OCI-LY1 (cell line): ENCODE data around the gene INTS7.
"Not testable (repeated sequence)": the region's sequence is repeated elsewhere in the genome, so short reads cannot be mapped to it uniquely, and the experiment has no call there.

ENCODE experiments used
- H2AFZ ChIP-seq: fragments of 200-600 bp; sonication (generic), shearing (Covaris generic); 2 replicates; pipeline ENCODE4 v1.6.0; 2014; ENCODE audit warnings: antibody characterized with exemption, mild to moderate bottlenecking, low read length
- H3F3A ChIP-seq: fragments of 200-600 bp; sonication (generic), shearing (Covaris generic); 2 replicates; pipeline ENCODE4 v1.6.0; 2014; ENCODE audit warnings: mild to moderate bottlenecking, antibody characterized with exemption, low read length, moderate library complexity; ENCODE audit not compliant: insufficient read depth
- H3K27ac ChIP-seq: fragments of 200-600 bp; sonication (generic); 2 replicates; pipeline ENCODE4 v1.5.1; 2014; ENCODE audit warnings: low read length, mixed run types, mild to moderate bottlenecking, low read depth; ENCODE audit not compliant: poor library complexity, severe bottlenecking
- H3K27me3 ChIP-seq: fragments of 200-600 bp; sonication (generic); 2 replicates; pipeline ENCODE4 v1.6.0; 2014; ENCODE audit warnings: antibody characterized with exemption, mild to moderate bottlenecking, low read length, moderate library complexity; ENCODE audit not compliant: insufficient read depth
- H3K36me3 ChIP-seq: fragments of 200-600 bp; sonication (generic); 2 replicates; pipeline ENCODE4 v1.6.1; 2014; ENCODE audit warnings: mild to moderate bottlenecking, antibody characterized with exemption, low read length, moderate library complexity, mixed read lengths; ENCODE audit not compliant: insufficient read depth
- H3K4me1 ChIP-seq: fragments of 200-600 bp; sonication (generic); 2 replicates; pipeline ENCODE4 v1.5.1; 2014; ENCODE audit warnings: mild to moderate bottlenecking, low read length, moderate library complexity; ENCODE audit not compliant: insufficient read depth, severe bottlenecking
- H3K4me2 ChIP-seq: fragments of 200-600 bp; sonication (generic), shearing (Covaris generic); 2 replicates; pipeline ENCODE4 v1.6.1; 2014; ENCODE audit warnings: low read length
- H3K4me3 ChIP-seq: fragments of 200-600 bp; sonication (generic); 2 replicates; pipeline ENCODE4 v1.5.1; 2014; ENCODE audit warnings: low read length, low read depth, mild to moderate bottlenecking, mixed read lengths; ENCODE audit not compliant: poor library complexity, severe bottlenecking
- H3K79me2 ChIP-seq: fragments of 200-600 bp; shearing (Covaris generic); 2 replicates; pipeline ENCODE4 v1.6.1; 2016; ENCODE audit warnings: mixed run types, low read length, mixed read lengths; ENCODE audit not compliant: insufficient read depth
- H3K9ac ChIP-seq: fragments of 200-600 bp; sonication (generic), shearing (Covaris generic); 2 replicates; pipeline ENCODE4 v1.6.1; 2014; ENCODE audit warnings: mild to moderate bottlenecking, low read length, mixed read lengths
- H3K9me2 ChIP-seq: fragments of 200-600 bp; sonication (generic), shearing (Covaris generic); 2 replicates; pipeline ENCODE4 v1.6.1; 2014; ENCODE audit warnings: low read depth, mild to moderate bottlenecking, low read length, mixed read lengths
- H3K9me3 ChIP-seq: fragments of 200-600 bp; shearing (Covaris generic); 2 replicates; pipeline ENCODE4 v1.6.1; 2014; ENCODE audit warnings: low read length, mixed read lengths
- H4K20me1 ChIP-seq: fragments of 200-600 bp; sonication (generic), shearing (Covaris generic); 2 replicates; pipeline ENCODE4 v1.6.0; 2016; ENCODE audit warnings: mild to moderate bottlenecking, low read length; ENCODE audit not compliant: insufficient read depth
- EZH2 ChIP-seq: fragments of 200-600 bp; sonication (generic), shearing (Covaris generic); IDR thresholded peaks from 2 replicates; pipeline ENCODE4 v1.8.0; 2017; ENCODE audit warnings: borderline replicate concordance, mixed run types, mild to moderate bottlenecking, antibody characterized with exemption, low read length, moderate library complexity, mixed read lengths
- TF ChIP-seq, protein P1 (sequence below): fragments of 200-600 bp; sonication (generic), shearing (Covaris generic); IDR thresholded peaks from 2 replicates; pipeline ENCODE4 v1.5.1; 2017; ENCODE audit warnings: mild to moderate bottlenecking, antibody characterized with exemption, low read length, moderate library complexity, mixed read lengths

INTS7 gene

DNA sequence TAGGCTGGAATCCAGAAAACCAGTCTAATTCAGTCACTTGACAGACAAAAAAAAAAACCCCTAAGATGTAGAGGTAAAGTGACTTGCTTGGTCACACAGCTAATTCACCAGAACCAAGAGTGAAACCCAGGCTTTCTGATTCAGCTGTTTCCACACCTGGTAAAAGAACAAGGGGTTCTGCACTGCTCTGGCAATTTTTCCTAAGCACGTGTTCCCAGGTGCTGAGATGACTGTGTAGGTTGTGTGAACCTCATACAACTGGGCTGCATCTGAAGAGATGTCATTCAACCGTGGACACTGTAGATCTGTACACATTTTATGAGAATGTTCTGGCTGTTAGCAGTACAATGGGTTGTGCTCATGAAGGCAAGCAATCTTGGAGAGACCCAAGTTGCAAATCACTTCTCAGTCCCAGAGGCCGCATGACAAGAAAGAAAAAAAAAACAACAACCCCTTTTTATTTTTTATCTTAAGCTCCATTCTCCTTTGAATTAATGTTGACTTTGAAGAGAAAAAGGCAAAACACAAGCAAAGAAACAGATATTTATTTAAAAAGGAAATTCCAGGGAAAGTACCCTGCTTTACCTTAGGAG, 95.4 kb downstream of the INTS7 start:
- H2AFZ ChIP-seq, result no peak overlapping the region
- H3K27ac ChIP-seq, result peak overlapping the region; percentile 16
- H3K4me3 ChIP-seq, result no peak overlapping the region
- no peaks in the 10 kb centered on the region for H3K79me2 ChIP-seq
- H3K27me3 ChIP-seq, result no peaks in the 10 kb centered on the region
- no peak overlapping the region for H3K9ac ChIP-seq
- H3K9me2 ChIP-seq, result no peaks in the 10 kb centered on the region
- no peaks in the 10 kb centered on the region for H4K20me1 ChIP-seq
- peaks cover 11% of the 10 kb centered on the region; the same call in 1 of the 2 replicates for H3K36me3 ChIP-seq
- no peak overlapping the region for H3K4me2 ChIP-seq
- no peaks in the 10 kb centered on the region for H3F3A ChIP-seq
- H3K9me3 ChIP-seq, result no peaks in the 10 kb centered on the region
- TF ChIP-seq EZH2, result no peak
- TF ChIP-seq, protein P1, sequence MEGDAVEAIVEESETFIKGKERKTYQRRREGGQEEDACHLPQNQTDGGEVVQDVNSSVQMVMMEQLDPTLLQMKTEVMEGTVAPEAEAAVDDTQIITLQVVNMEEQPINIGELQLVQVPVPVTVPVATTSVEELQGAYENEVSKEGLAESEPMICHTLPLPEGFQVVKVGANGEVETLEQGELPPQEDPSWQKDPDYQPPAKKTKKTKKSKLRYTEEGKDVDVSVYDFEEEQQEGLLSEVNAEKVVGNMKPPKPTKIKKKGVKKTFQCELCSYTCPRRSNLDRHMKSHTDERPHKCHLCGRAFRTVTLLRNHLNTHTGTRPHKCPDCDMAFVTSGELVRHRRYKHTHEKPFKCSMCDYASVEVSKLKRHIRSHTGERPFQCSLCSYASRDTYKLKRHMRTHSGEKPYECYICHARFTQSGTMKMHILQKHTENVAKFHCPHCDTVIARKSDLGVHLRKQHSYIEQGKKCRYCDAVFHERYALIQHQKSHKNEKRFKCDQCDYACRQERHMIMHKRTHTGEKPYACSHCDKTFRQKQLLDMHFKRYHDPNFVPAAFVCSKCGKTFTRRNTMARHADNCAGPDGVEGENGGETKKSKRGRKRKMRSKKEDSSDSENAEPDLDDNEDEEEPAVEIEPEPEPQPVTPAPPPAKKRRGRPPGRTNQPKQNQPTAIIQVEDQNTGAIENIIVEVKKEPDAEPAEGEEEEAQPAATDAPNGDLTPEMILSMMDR, result no peak
- H3K4me1 ChIP-seq, result peaks cover 22% of the 10 kb centered on the region

DNA sequence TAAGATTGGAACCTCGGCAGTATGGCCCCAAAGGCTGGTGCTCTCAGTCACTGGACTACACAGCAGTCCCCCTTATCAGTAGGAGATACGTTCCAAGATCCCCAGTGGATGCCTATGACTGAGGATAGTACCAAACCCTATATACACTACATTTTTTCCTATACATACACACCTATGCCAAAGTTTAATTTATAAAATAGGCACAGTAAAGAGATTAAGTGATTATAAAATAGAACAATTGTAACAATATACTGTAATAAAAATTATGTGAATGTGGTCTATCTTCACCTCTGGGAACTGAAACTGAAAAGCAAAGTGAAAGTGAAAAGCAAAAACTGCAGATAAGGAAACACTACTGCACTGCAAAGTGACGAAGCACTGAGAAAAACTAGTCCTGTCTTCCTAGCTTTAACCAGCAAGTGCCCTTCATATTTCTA, 96.8 kb downstream of the INTS7 start:
- H3K27ac ChIP-seq, result no peak overlapping the region
- no peaks in the 10 kb centered on the region for H3K27me3 ChIP-seq
- no peak for TF ChIP-seq EZH2
- TF ChIP-seq, protein P1, result no peak
- H3K4me3 ChIP-seq, result no peak overlapping the region
- no peaks in the 10 kb centered on the region for H3F3A ChIP-seq
- peak overlapping the region; percentile 18; the same call in 1 of the 2 replicates for H3K4me2 ChIP-seq
- no peaks in the 10 kb centered on the region for H3K9me2 ChIP-seq
- no peak overlapping the region for H2AFZ ChIP-seq
- peaks cover 11% of the 10 kb centered on the region; the same call in 1 of the 2 replicates for H3K36me3 ChIP-seq
- no peaks in the 10 kb centered on the region for H4K20me1 ChIP-seq
- H3K9me3 ChIP-seq, result no peaks in the 10 kb centered on the region
- H3K79me2 ChIP-seq, result no peaks in the 10 kb centered on the region
- no peak overlapping the region for H3K9ac ChIP-seq
- peaks cover 22% of the 10 kb centered on the region for H3K4me1 ChIP-seq

DNA sequence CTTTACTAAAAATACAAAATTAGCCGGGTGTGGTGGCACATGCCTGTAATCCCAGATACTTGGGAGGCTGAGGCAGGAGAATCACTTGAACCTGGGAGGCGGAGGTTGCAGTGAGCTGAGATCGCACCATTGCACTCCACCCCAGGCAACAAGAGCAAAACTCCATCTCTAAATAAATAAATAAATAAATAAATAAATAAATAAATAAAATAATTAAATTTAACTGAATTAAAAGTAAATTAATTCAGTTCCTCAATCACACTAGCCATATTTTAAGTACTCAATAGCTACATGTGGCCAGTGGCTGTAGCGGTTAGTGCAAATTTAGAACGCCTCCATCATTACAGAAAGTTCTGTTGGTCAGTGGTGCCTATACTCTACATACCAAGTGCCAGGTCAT, 97.9 kb downstream of the INTS7 start:
- not testable (repeated sequence) for H3K79me2 ChIP-seq, H3K4me3 ChIP-seq, H3K9ac ChIP-seq, H3K4me2 ChIP-seq, H3K36me3 ChIP-seq, H3K9me3 ChIP-seq, H3F3A ChIP-seq, H4K20me1 ChIP-seq, H3K9me2 ChIP-seq, H3K27ac ChIP-seq, H2AFZ ChIP-seq, H3K27me3 ChIP-seq
- peaks cover 22% of the 10 kb centered on the region for H3K4me1 ChIP-seq

DNA sequence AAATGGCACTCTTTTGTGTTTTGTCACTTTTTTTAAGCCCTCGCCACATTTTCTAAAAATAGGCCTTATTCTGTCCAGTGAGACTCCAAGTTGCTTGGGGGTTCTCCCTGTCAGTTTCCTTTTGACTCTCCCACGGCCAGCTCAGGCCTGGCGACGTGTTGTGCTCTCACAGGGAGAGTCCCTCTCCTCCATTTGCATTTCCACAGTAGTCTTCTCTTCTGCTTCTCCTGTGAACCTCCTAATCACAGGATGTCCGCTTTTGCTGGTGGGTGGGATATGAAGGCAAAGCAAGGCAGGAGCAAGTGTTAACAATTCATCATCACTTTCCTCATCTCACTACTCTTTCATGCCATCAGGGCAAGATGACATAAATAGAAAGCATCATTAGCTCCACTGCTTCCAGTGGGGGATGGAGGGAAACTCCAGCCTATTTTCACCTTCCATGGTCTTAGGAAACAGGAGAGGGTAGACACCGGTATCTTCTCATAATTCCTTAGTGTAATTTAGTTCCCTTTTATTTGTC, 99.8 kb downstream of the INTS7 start:
- Histone ChIP-seq H3K9me2 (no peaks in the 10 kb centered on the region), H3K4me2 (no peak overlapping the region), H3K27ac (no peak overlapping the region), H3F3A (no peaks in the 10 kb centered on the region), H3K4me3 (no peak overlapping the region), H2AFZ (no peak overlapping the region), H3K4me1 (peaks cover 22% of the 10 kb centered on the region), H3K9me3 (no peaks in the 10 kb centered on the region), H4K20me1 (no peaks in the 10 kb centered on the region), H3K36me3 (no peaks in the 10 kb centered on the region), H3K79me2 (no peaks in the 10 kb centered on the region), H3K9ac (no peak overlapping the region), H3K27me3 (no peaks in the 10 kb centered on the region)
- TF ChIP-seq, protein P1, result no peak
- TF ChIP-seq EZH2, result no peak
